ENCODE measurements around the gene IQCK.

The IQCK gene

GRCh38 chr16:19868421-19868820 is 150.3 kb downstream of the IQCK start:
- DNase-seq = no peak

GRCh38 chr16:19871721-19872120 is 153.7 kb downstream of the IQCK start:
- DNase-seq = no peak

- DNase-seq = no peak
These were observed 154.2 kb downstream of the IQCK start for GRCh38 chr16:19872179-19872863.

GRCh38 chr16:19872935-19873334 is 154.9 kb downstream of the IQCK start:
- DNase-seq = no peak

- DNase-seq = no peak
These were observed 156.0 kb downstream of the IQCK start for GRCh38 chr16:19874026-19874425.

GRCh38 chr16:19874851-19875546 is 156.9 kb downstream of the IQCK start:
- DNase-seq = no peak

- DNase-seq = no peak
These were observed 157.8 kb downstream of the IQCK start for GRCh38 chr16:19875900-19876299.

GRCh38 chr16:19876501-19877059 is 158.5 kb downstream of the IQCK start:
- no peak for DNase-seq

- no peak for DNase-seq
These were observed 160.7 kb downstream of the IQCK start for GRCh38 chr16:19878757-19879156.

- no peak for DNase-seq
These were observed 161.2 kb downstream of the IQCK start for GRCh38 chr16:19879241-19879792.

GRCh38 chr16:19881028-19881427 is 163.0 kb downstream of the IQCK start:
- no peak for DNase-seq

- DNase-seq = no peak
These were observed 163.7 kb downstream of the IQCK start for GRCh38 chr16:19881783-19882182.

GRCh38 chr16:19882186-19882585 is 164.1 kb downstream of the IQCK start:
- DNase-seq = no peak

GRCh38 chr16:19882646-19883045 is 164.6 kb downstream of the IQCK start:
- DNase-seq = no peak

GRCh38 chr16:19883296-19883965 is 165.4 kb downstream of the IQCK start:
- DNase-seq = no peak

- DNase-seq = no peak
These were observed 166.0 kb downstream of the IQCK start for GRCh38 chr16:19883966-19884485.

GRCh38 chr16:19884611-19885450 is 166.8 kb downstream of the IQCK start, which contains the start of gene GPRC5B:
Gene GPRC5B, minus strand, starts transcription at chr16:19884848. Its CDS starts 12,003 bp downstream, at chr16:19872845.
- no peak for DNase-seq

- DNase-seq = no peak
These were observed 167.5 kb downstream of the IQCK start for GRCh38 chr16:19885451-19886072.

GRCh38 chr16:19886073-19886941 is 168.2 kb downstream of the IQCK start:
- DNase-seq = peak; percentile 71

GRCh38 chr16:19888834-19889233 is 170.8 kb downstream of the IQCK start:
- no peak for DNase-seq

GRCh38 chr16:19890901-19891300 is 172.8 kb downstream of the IQCK start:
- DNase-seq = no peak
